Measurements from ENCODE around the gene SGCG.

DNA sequence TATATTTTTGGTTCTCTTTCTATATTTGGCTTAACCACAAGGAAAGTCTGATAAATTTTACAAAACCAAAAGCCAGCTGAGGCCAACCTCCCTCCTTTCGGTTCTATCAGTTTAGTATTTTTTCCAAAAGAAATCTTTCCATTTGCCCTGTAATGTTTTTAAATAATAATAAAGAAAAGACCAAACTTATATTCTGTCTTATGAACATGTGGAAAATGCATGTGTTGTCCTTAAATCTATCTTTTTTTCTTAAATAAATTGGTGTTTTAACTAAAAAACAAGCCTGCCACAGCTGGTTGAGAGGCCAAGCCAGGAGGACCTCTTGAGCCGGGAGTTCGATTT is 139.1 kb downstream of the SGCG start:
- TF ChIP-seq EZH2 (IDR thresholded peaks at IDR 0.05; ENCODE audit: borderline replicate concordance, insufficient read depth, low read length, poor library complexity, severe bottlenecking) (no peak), POLR2AphosphoS5 (IDR thresholded peaks at IDR 0.05) (no peak), EP300 (conservative IDR thresholded peaks at IDR 0.05; ENCODE audit: poor library complexity, severe bottlenecking) (no peak), SMC3 (conservative IDR thresholded peaks at IDR 0.05; ENCODE audit: poor library complexity) (no peak), RAD21 (conservative IDR thresholded peaks at IDR 0.05) (no peak), MXI1 (conservative IDR thresholded peaks at IDR 0.05; ENCODE audit: poor library complexity, severe bottlenecking) (no peak), TAF1 (IDR thresholded peaks at IDR 0.05; ENCODE audit: low read depth) (no peak)
- TF ChIP-seq, protein P1, sequence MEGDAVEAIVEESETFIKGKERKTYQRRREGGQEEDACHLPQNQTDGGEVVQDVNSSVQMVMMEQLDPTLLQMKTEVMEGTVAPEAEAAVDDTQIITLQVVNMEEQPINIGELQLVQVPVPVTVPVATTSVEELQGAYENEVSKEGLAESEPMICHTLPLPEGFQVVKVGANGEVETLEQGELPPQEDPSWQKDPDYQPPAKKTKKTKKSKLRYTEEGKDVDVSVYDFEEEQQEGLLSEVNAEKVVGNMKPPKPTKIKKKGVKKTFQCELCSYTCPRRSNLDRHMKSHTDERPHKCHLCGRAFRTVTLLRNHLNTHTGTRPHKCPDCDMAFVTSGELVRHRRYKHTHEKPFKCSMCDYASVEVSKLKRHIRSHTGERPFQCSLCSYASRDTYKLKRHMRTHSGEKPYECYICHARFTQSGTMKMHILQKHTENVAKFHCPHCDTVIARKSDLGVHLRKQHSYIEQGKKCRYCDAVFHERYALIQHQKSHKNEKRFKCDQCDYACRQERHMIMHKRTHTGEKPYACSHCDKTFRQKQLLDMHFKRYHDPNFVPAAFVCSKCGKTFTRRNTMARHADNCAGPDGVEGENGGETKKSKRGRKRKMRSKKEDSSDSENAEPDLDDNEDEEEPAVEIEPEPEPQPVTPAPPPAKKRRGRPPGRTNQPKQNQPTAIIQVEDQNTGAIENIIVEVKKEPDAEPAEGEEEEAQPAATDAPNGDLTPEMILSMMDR (IDR thresholded peaks at IDR 0.05; ENCODE audit: poor library complexity, severe bottlenecking), result no peak
